ENCODE data around the gene GLIS2.

Gene GLIS2

DNA sequence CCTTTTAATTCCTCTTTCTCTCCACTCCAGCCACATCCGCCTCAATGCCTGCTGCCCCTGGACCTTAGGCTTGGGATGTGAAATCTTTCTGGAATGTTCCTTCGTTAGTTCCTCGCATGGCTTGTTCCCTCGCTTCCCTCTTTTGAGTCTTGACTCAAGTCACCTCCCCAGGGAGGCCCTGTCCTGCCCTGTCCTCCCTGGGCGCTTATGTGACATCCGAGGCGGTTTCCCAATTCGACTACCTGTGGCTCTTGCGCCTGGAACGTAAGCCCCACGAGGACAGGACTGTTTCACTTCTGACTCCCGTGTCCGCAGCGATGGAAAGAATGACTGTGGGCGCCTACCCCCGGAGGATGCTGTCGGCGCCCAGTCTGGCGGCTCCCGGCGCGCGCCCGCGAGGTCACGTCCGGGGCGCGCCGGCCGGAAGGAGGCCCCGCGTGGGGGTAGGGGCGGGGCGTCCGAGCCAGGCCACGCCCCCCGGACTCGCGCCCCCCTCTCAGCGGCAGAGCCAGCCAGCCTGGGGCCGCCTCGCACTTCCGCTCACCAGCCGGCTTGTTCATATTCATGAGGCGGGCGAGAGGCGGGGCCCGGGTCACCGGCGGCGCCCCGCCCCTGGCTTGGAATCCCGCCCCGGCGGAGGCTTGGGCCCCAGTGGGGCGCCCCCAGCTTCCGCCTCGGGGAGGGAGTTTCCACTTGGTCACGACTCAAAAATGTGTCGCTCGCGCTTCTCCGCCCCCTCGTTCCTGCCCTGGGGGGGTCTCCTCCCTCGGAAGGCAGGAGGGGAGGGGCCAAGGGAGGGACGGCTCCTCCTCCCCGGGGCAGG, 8.4 kb upstream of the GLIS2 start:
- H3K27me3 Mint-ChIP-seq (ENCODE audit: low read depth): peaks cover 5% of the 10 kb centered on the region
- no peaks in the 10 kb centered on the region for H3K36me3 Mint-ChIP-seq (ENCODE audit: low read depth)
- H3K4me1 Mint-ChIP-seq: peaks cover 22% of the 10 kb centered on the region
- no peaks in the 10 kb centered on the region for H3K9me3 Mint-ChIP-seq
- peak in 1 of 3 experiments; percentile 8 for TF ChIP-seq CTCF (IDR thresholded peaks at IDR 0.05; ENCODE audit: unreplicated experiment in 3 of 3)
- peak overlapping the region; percentile 83 to 96 (median 95) for H3K27ac Mint-ChIP-seq
- peak overlapping the region; percentile 80 to 89 (median 81) for H3K4me3 Mint-ChIP-seq

- Mint-ChIP-seq H3K27ac (peak overlapping the region; percentile 9 to 68 (median 60)), H3K27me3 (ENCODE audit: low read depth) (peaks cover 8% of the 10 kb centered on the region), H3K9me3 (no peaks in the 10 kb centered on the region), H3K36me3 (ENCODE audit: low read depth) (no peaks in the 10 kb centered on the region), H3K4me3 (peak overlapping the region; percentile 18 to 80 (median 52)), H3K4me1 (peaks cover 20% of the 10 kb centered on the region)
- no peak for TF ChIP-seq CTCF (IDR thresholded peaks at IDR 0.05; ENCODE audit: unreplicated experiment in 3 of 3)
Observed at GRCh38 chr16:4309102-4309832, 6.6 kb upstream of the GLIS2 start.

- H3K4me3 Mint-ChIP-seq: peak overlapping the region in 2 of 3 experiments; percentile 18 to 52
- peak overlapping the region in 2 of 3 experiments; percentile 20 to 32 for H3K27ac Mint-ChIP-seq
Observed at GRCh38 chr16:4309833-4310266, 6.0 kb upstream of the GLIS2 start.

DNA sequence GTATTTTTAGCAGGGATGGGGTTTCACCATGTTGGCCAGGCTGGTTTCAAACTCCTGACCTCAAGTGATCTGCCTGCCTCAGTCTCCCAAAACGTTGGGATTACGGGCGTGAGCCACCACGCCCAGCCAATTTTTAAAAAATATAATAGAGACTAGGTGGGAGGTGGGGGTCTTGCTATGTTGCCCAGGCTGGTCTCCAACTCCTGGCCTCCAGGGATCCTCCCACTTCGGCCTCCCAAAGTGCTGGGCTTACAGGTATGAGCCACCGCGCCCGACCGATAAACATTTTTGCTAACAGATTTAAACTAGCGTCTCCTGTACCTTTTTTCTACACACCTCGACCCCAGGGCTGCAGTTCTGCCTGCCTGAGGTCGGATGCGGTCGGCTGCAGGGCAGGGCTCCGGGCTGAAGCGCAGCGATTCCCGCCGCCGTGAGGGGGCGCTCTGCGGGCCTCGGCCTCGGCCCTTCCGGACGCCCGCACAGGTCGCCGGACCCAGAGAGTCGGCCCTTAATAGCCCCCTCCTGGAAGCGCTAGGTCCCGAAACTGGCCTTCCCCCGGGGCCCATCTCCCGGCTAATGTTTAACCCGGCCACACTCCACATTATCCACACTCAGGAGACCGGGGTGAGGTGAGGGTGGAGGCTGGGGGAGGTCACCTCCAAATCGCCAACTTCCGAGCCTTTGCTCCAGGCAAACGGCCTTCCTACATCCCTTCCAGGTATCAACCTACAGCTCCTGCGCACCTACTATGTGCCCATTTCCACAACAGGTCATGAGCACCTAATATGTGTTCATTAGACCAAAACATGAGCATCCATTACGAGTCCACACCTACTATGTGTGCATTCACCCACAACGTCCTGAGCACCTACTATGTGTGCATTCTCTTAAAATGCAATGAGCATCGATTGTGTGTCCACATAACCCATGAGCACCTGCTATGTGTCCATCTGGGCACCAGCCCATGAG, 2.0 kb upstream of the GLIS2 start:
- Mint-ChIP-seq H3K4me1 (peaks cover 21% of the 10 kb centered on the region), H3K27me3 (ENCODE audit: low read depth) (peaks cover 8% of the 10 kb centered on the region), H3K4me3 (peak overlapping the region; percentile 93 to 99 (median 99)), H3K27ac (peak overlapping the region; percentile 87 to 97 (median 97)), H3K9me3 (no peaks in the 10 kb centered on the region), H3K36me3 (ENCODE audit: low read depth) (no peaks in the 10 kb centered on the region)
- TF ChIP-seq CTCF (IDR thresholded peaks at IDR 0.05; ENCODE audit: unreplicated experiment in 3 of 3): peak; percentile 66 to 82 (median 71)

More at GRCh38 chr16:4309833-4310266, 6.0 kb upstream of the GLIS2 start:
- Mint-ChIP-seq H3K4me1 (peaks cover 24% of the 10 kb centered on the region), H3K9me3 (no peaks in the 10 kb centered on the region), H3K27me3 (ENCODE audit: low read depth) (peaks cover 8% of the 10 kb centered on the region), H3K36me3 (ENCODE audit: low read depth) (no peaks in the 10 kb centered on the region)
- peak; percentile 34 to 53 (median 49) for TF ChIP-seq CTCF (IDR thresholded peaks at IDR 0.05; ENCODE audit: unreplicated experiment in 3 of 3)

DNA sequence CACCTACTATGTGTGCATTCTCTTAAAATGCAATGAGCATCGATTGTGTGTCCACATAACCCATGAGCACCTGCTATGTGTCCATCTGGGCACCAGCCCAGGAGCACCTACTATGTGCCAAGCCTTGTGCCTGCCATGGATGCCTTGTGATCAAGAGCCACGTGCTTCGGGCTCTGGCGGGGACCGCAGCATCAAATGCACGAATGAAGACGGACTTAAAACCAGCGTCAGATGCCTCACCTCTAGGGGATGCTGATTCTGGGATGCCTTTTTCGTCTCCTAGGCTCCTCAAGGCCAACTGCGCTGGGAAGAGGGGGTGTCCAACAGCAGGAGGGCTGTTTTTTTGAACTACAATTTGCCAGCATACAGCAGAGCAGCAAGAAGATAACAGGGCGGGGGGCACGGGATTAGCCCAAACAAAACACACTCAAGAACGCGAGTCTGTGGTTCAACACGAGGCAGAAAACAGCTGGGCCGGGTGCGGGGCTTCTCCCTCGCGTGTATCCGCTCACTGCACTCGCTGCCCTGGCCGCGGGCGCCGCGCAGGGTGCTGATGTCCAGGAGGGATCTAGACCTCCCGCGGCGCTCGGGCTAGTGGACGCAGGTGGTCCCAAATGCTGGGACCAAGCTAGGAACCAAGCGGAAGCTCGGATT, 1.2 kb upstream of the GLIS2 start:
- H3K9me3 Mint-ChIP-seq: no peaks in the 10 kb centered on the region
- no peak for TF ChIP-seq CTCF (IDR thresholded peaks at IDR 0.05; ENCODE audit: unreplicated experiment in 3 of 3)
- H3K4me3 Mint-ChIP-seq: peak overlapping the region; percentile 93 to 99 (median 99)
- no peaks in the 10 kb centered on the region for H3K36me3 Mint-ChIP-seq (ENCODE audit: low read depth)
- peaks cover 8% of the 10 kb centered on the region for H3K27me3 Mint-ChIP-seq (ENCODE audit: low read depth)
- H3K27ac Mint-ChIP-seq: peak overlapping the region; percentile 87 to 97 (median 97)
- peaks cover 28% of the 10 kb centered on the region for H3K4me1 Mint-ChIP-seq
